HG02840 (cell line): ENCODE measurements around the gene LARP4B.
"Not testable (repeated sequence)": the region's sequence is repeated elsewhere in the genome, so short reads cannot be mapped to it uniquely, and the experiment has no call there.

Source experiments
- ATAC-seq: cut with Tn5 transposase; IDR thresholded peaks from one replicate; pipeline ENCODE4 v1.9.1; 2021; ENCODE audit warnings: mild to moderate bottlenecking, moderate library complexity, moderate number of reproducible peaks; ENCODE audit not compliant: unreplicated experiment, low FRiP score

Gene LARP4B

GRCh38 chr10:958856-959255 is 27.4 kb upstream of the LARP4B start:
- ATAC-seq: no peak

- ATAC-seq: no peak
These were observed 26.6 kb upstream of the LARP4B start for GRCh38 chr10:958106-958505.

- ATAC-seq: no peak
These were observed 24.3 kb upstream of the LARP4B start for GRCh38 chr10:955820-956217.

DNA sequence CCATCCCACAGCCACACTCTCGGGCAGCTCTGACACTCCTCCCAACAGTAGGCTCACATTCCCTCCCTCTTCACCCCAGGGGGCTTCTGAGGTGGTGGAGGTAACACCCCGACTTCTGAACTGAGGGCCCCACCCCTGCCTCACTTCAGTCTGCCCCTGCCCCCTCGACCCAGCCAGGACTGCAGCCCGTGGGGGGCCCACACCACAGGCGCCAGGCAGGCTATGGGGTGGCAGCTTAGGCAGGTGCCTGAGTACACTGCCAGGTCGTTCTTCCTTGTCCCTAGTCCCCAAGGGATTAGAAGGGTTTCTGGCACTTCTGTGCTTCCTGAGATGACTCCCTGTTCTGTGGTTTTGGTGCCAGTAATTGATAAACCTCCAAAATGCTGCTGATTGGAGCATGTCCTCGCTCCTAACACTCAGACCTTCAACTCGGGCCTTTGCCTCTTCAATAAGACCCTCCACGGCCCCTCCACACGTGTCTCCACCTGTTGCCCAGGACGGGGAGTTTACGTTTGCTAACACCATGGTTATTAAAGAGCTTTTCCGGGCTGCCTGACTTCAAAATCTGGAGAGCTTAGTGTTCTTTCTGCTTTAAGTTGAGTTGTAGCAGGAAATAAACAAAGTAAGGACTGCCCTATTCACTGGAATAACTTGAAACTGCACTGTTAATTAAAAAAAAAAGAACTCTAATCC is 23.8 kb upstream of the LARP4B start:
- no peak for ATAC-seq

GRCh38 chr10:954396-954795 is 22.9 kb upstream of the LARP4B start:
- ATAC-seq: no peak

GRCh38 chr10:953836-954235 is 22.3 kb upstream of the LARP4B start:
- ATAC-seq: no peak

- no peak for ATAC-seq
These were observed 17.9 kb upstream of the LARP4B start for GRCh38 chr10:949446-949845.

GRCh38 chr10:948347-948746 is 16.8 kb upstream of the LARP4B start:
- ATAC-seq: no peak

- ATAC-seq: no peak
These were observed 16.4 kb upstream of the LARP4B start for GRCh38 chr10:947881-948280.

DNA sequence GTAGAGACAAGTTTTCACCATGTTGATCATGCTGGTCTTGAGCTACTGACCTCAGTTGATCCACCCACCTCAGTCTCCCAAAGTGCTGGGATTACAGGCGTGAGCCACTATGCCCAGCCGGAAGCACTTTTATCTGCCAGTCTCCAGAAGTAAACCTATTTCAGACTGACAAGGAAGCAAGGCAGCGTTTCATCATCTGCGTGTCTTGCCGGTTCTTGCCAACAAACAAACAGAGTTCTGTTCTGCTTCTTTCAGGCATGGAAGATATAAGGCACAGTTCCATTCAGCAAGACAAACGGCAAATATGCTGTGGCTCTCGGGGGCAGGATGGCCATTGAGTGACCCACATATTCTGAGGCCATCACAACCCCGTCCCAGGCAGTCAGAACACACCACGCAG is 15.5 kb upstream of the LARP4B start:
- no peak for ATAC-seq

DNA sequence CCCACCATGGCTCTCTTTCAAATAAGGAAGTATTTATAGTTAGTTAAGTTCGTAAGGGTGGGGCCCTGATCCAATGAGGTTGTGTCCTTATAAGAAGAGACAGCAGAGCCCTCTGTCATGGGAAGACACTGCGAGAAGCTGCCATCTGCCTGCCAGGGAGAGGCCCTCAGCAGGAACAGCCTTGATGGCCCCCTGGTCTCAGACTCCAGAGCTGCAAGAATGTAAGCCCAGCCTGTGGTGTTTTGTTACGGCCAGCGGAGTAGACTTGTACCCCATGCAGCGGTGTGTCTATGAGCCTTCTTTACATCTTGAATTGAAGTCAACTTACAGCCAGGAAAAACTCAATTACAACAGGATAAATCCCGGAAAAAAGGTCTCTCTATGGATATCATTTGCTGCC is 14.3 kb upstream of the LARP4B start:
- ATAC-seq: no peak

DNA sequence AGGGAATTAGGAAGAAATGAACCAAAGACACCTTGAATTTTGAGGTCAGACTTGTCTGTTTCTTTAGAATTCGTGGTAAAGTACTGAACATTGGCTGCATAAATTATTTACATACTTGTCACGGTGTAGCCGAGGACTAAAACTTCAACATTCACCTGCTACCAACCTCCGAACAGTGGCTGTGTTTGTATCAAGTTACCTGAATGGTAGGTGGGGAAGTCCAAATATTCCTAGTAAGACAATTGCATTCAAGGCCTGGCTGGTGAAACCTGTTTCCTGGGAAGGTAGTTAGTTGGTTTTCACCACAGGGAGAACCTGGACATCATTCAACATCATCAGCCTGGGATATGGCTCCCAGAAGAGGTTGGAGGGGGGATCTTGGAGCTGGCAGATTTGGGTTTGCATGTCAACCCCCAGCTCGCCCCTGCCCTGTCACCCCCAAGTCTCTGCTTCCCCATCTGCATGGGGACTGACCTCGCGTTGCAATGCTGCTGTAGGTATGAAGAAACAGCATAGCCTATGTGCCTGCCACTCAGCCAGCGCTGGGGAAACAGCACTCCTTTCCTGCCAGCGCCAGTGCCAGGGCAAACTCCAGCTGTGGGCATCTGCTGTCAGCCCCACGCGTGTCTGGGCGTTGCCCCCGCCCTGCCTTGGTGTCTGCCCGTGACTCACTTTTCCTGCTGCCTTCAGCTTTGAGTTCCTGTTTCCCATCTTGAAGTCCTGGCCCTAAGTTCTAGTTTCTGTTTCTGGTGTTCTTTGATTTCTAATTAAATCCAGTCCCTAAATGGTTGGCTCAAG is 12.7 kb upstream of the LARP4B start:
- no peak for ATAC-seq

DNA sequence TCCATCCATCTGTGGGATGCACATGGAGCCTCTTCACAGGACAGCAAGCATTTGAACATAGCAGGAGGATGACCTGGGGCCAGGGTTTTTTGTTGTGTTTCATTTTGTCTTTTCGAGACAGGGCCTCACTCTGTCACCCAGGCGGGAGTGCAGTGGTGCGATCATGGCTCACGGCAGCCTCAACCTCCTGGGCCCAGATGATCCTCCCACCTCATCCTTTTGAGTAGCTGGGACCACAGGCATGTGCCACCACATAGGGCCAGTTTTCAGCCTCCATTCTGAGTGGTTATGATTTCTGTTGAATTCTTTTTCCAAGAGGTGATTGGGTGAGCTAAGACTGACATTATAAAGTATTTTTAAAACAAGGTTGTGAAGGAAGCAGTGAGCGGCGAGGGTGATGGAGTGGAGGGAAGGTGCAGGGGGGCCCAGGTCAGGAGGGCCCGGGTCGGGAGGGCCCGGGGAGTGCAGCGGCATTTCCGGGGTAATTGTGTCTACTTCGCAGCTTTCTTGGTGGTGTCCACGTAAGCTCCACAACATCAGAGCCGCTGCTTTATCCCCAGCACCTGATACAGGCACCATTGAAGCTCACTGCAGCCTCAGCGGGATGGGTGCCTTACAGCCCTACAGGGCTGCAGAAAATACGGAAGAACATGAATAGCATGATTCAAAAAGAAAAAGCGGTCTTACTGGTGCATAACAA is 12.0 kb upstream of the LARP4B start:
- ATAC-seq: peak; percentile 35

GRCh38 chr10:938941-939678 is 7.6 kb upstream of the LARP4B start:
- no peak for ATAC-seq

- no peak for ATAC-seq
These were observed 3.4 kb upstream of the LARP4B start for GRCh38 chr10:934746-935406.

DNA sequence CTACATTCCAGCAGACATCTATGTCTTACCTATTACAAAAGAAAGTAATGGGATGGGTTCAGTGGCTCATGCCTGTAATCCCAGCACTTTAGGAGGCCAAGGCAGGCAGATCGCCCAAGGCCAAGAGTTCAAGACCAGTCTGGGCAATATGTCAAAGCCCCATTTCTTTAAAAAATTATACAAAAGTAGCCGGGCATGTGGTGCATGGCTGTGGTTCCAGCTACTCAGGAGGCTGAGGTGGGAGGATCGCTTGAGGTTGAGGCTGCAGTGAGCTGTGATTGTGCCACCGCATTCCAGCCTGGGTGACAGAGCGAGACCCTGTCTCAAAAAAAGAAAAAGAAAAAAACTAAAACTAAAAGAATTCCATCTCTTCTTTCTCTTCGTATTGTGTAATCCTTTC is 2.7 kb upstream of the LARP4B start:
- not testable (repeated sequence) for ATAC-seq

DNA sequence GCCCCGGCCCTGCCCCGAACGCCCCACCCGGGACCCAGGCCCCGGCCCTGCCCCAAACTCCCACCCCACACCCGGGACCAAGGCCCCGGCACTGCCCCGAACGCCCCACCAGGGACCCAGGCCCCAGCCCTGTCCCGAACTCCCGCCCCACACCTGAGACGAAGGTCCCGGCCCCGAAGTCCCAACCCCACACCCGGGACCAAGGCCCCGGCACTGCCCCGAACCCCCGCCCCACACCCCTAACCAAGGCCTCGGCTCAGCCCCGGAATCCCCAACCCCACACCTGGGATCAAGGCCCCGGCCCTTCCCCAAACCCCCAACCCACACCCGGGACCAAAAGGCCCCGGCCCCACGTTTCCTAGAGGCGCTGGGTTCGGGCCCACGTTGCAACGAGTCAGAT is 1.1 kb upstream of the LARP4B start:
- no peak for ATAC-seq

GRCh38 chr10:930625-931325 is 730 bp downstream of the LARP4B start:
- no peak for ATAC-seq

DNA sequence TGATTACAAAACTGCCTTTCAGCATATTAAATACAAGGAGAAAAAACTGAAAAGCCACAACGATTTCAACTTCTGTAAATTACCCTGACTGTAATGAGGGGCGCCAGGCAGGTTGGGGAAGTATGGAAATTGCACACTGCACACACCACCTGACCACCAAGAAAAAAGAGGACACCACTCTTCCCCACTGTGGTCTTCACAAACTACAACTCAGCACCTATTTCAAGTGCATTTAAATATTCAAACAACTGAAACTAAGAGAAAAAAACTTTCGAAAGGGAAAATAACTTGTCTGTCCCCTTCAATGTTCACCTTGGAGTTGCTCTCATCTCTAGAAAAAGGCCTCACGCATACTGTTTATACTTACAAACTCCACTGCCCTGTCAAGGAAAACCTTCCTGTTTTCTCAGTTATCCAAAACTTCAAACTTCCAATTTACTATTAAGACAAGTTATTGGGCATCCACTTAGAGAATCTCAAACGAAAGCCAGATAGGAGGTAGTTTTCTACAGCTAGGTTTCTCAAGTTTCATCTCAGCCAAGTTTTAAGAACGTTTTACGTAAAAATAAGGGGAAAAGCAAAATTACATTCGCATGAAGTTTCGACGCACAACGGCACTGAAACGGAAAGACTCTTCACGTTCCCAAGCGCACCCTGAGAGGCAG is 1.4 kb downstream of the LARP4B start:
- peak; percentile 30 for ATAC-seq
